ENCODE data around the gene GAMT.

Gene GAMT

GRCh38 chr19:1376415-1376805, 24.9 kb downstream of the GAMT start:
- H3K9ac ChIP-seq (ENCODE audit: low read length) = no peak overlapping the region
- no peak overlapping the region for H3K4me2 ChIP-seq (ENCODE audit: low read depth, low read length)
- no peaks in the 10 kb centered on the region for H3K27me3 ChIP-seq (replicated peaks; ENCODE audit: insufficient read depth, low read length)
- H3K9me3 ChIP-seq (replicated peaks; ENCODE audit: insufficient read depth, low read length) = no peaks in the 10 kb centered on the region
- H3F3A ChIP-seq (ENCODE audit: insufficient read depth, low read length) = no peaks in the 10 kb centered on the region
- no peaks in the 10 kb centered on the region for H3K79me2 ChIP-seq (ENCODE audit: low read length)
- no peaks in the 10 kb centered on the region for H3K4me1 ChIP-seq (ENCODE audit: low read length)
- H4K20me1 ChIP-seq (ENCODE audit: insufficient read depth, low read length) = no peaks in the 10 kb centered on the region
- TF ChIP-seq CTCF (IDR thresholded peaks at IDR 0.05; ENCODE audit: low read length) = no peak
- no peak for TF ChIP-seq EZH2phosphoT487 (IDR thresholded peaks at IDR 0.05; ENCODE audit: low read length)
- TF ChIP-seq EZH2 (optimal IDR thresholded peaks at IDR 0.05; ENCODE audit: low read depth, low read length) = no peak
- DNase-seq = no peak
- H3K27ac ChIP-seq (ENCODE audit: low read length) = no peak overlapping the region
- no peaks in the 10 kb centered on the region for H3K9me2 ChIP-seq (replicated peaks; ENCODE audit: insufficient read depth, low read length)
- H3K36me3 ChIP-seq (replicated peaks; ENCODE audit: insufficient read depth, low read length) = no peaks in the 10 kb centered on the region
- H3K4me3 ChIP-seq (ENCODE audit: low read length) = no peak overlapping the region
- no peak overlapping the region for H2AFZ ChIP-seq (ENCODE audit: low read length)

- Histone ChIP-seq H3K9ac (ENCODE audit: low read length) (no peak overlapping the region), H3K79me2 (ENCODE audit: low read length) (no peaks in the 10 kb centered on the region), H3K9me2 (replicated peaks; ENCODE audit: insufficient read depth, low read length) (no peaks in the 10 kb centered on the region), H4K20me1 (ENCODE audit: insufficient read depth, low read length) (no peaks in the 10 kb centered on the region), H3K4me3 (ENCODE audit: low read length) (no peak overlapping the region), H2AFZ (ENCODE audit: low read length) (no peak overlapping the region), H3F3A (ENCODE audit: insufficient read depth, low read length) (no peaks in the 10 kb centered on the region), H3K27ac (ENCODE audit: low read length) (no peak overlapping the region), H3K9me3 (replicated peaks; ENCODE audit: insufficient read depth, low read length) (no peaks in the 10 kb centered on the region), H3K4me2 (ENCODE audit: low read depth, low read length) (no peak overlapping the region), H3K27me3 (replicated peaks; ENCODE audit: insufficient read depth, low read length) (no peaks in the 10 kb centered on the region), H3K4me1 (ENCODE audit: low read length) (no peaks in the 10 kb centered on the region), H3K36me3 (replicated peaks; ENCODE audit: insufficient read depth, low read length) (no peaks in the 10 kb centered on the region)
- DNase-seq = no peak
- TF ChIP-seq EZH2 (optimal IDR thresholded peaks at IDR 0.05; ENCODE audit: low read depth, low read length) = no peak
- TF ChIP-seq EZH2phosphoT487 (IDR thresholded peaks at IDR 0.05; ENCODE audit: low read length) = no peak
- no peak for TF ChIP-seq CTCF (IDR thresholded peaks at IDR 0.05; ENCODE audit: low read length)
Observed at GRCh38 chr19:1374250-1374577, 27.1 kb downstream of the GAMT start.

- Histone ChIP-seq H3K79me2 (ENCODE audit: low read length) (no peaks in the 10 kb centered on the region), H3K36me3 (replicated peaks; ENCODE audit: insufficient read depth, low read length) (no peaks in the 10 kb centered on the region), H3K4me3 (ENCODE audit: low read length) (no peak overlapping the region), H3K9me3 (replicated peaks; ENCODE audit: insufficient read depth, low read length) (no peaks in the 10 kb centered on the region), H3K27ac (ENCODE audit: low read length) (no peak overlapping the region), H3K4me2 (ENCODE audit: low read depth, low read length) (no peak overlapping the region), H3F3A (ENCODE audit: insufficient read depth, low read length) (no peaks in the 10 kb centered on the region), H2AFZ (ENCODE audit: low read length) (no peak overlapping the region), H3K9ac (ENCODE audit: low read length) (no peak overlapping the region), H3K9me2 (replicated peaks; ENCODE audit: insufficient read depth, low read length) (no peaks in the 10 kb centered on the region), H4K20me1 (ENCODE audit: insufficient read depth, low read length) (no peaks in the 10 kb centered on the region), H3K4me1 (ENCODE audit: low read length) (no peaks in the 10 kb centered on the region), H3K27me3 (replicated peaks; ENCODE audit: insufficient read depth, low read length) (no peaks in the 10 kb centered on the region)
- TF ChIP-seq EZH2 (optimal IDR thresholded peaks at IDR 0.05; ENCODE audit: low read depth, low read length) (no peak), CTCF (IDR thresholded peaks at IDR 0.05; ENCODE audit: low read length) (no peak), EZH2phosphoT487 (IDR thresholded peaks at IDR 0.05; ENCODE audit: low read length) (no peak)
- no peak for DNase-seq
Observed at GRCh38 chr19:1373534-1374249, 27.6 kb downstream of the GAMT start.

Data from MM.1S (cell line).